ENCODE measurements around the gene KCNN2.

- TF ChIP-seq CTCF (IDR thresholded peaks at IDR 0.05) (no peak), POLR2AphosphoS5 (IDR thresholded peaks at IDR 0.05) (no peak), POLR2A (IDR thresholded peaks at IDR 0.05) (no peak)
Observed at GRCh38 chr5:114325541-114325940, 36.3 kb upstream of the KCNN2 start.

Measured in sigmoid colon (tissue), 4 donors.